ENCODE results near the gene PPP1R37. TPM values are rescaled to one million over a fixed set of nuclear protein-coding genes. Genes with fewer than 3 reads are reported as not detected.

PPP1R37 gene
- total RNA-seq, 1 experiment from 2014 or later, result 33.6 TPM

DNA sequence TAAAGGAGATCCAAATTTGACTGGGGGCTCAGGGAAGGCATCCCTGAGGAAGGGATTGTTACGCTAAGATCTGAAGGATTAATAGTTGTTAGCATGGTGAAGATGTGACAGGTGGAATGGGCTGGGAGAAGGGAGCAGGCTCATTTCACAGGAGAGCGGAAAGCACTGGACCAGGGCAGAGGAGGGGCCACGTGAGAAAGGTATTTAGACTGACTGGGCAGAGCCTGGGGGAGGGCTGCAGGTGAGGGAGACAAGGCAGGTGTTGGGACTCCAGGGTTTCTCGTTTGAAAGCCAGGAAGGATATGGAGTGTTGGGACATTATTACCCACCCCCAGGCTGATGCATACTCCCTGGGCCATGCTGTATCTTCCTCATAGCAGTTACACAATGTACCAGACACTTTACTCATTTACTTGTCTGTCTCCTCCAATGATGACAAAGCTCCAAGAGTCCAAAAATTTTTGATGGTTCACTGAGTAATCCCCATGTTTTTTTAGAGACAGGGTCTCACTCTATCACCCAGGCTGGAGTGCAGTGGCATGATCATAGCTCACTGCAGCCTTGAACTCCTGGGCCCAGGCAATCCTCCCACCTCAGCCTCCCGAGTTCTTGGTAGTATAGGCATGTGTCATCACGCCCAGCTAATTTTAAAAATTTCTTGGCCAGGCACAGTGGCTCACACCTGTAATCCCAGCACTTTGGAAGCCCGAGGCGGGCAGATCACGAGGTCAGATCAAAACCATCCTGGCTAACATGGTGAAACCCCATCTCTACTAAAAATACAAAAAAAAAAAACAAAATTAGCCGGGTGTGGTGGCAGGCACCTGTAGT, 82.8 kb downstream of the PPP1R37 start:
- Histone ChIP-seq H3K27ac (ENCODE audit: insufficient read length, low read depth, low read length) (no peak overlapping the region), H3K23ac (ENCODE audit: insufficient read length, low read depth, low read length) (no peak overlapping the region), H3K18ac (ENCODE audit: insufficient read length, low read depth, low read length) (no peak overlapping the region), H2AK5ac (ENCODE audit: insufficient read length, low read length) (no peak overlapping the region), H2AFZ (ENCODE audit: low read length) (no peak overlapping the region), H3K23me2 (ENCODE audit: insufficient read length, low read depth, low read length, poor library complexity, severe bottlenecking) (peaks cover 13% of the 10 kb centered on the region), H3K4me1 (ENCODE audit: insufficient read depth, low read length) (no peaks in the 10 kb centered on the region), H2BK15ac (ENCODE audit: low read depth, low read length) (no peak overlapping the region), H3K79me1 (ENCODE audit: insufficient read depth, low read depth, low read length, poor library complexity, severe bottlenecking) (no peaks in the 10 kb centered on the region), H2BK20ac (ENCODE audit: low read depth, low read length, poor library complexity, severe bottlenecking) (no peak overlapping the region), H2BK12ac (ENCODE audit: insufficient read length, low read depth, low read length) (no peak overlapping the region), H4K8ac (replicated peaks; ENCODE audit: insufficient read length, low read depth, low read length) (no peak overlapping the region), H2BK5ac (ENCODE audit: insufficient read length, low read length) (no peak overlapping the region), H3K56ac (ENCODE audit: insufficient read length, low read depth, low read length) (no peak overlapping the region), H4K91ac (ENCODE audit: insufficient read length, low read depth, low read length) (no peak overlapping the region), H3T11ph (ENCODE audit: low read length) (no peak overlapping the region), H4K20me1 (ENCODE audit: control insufficient read depth, insufficient read depth, insufficient read length) (no peaks in the 10 kb centered on the region), H3K79me2 (ENCODE audit: insufficient read depth, low read length) (no peaks in the 10 kb centered on the region; the same call in 1 of the 2 replicates), H3K9me3 (ENCODE audit: control insufficient read depth, low read depth, low read length) (no peaks in the 10 kb centered on the region), H3K4me2 (ENCODE audit: insufficient read depth, insufficient read length, low read length) (no peak overlapping the region), H2BK120ac (ENCODE audit: low read depth, low read length, poor library complexity, severe bottlenecking) (no peak overlapping the region), H3K14ac (ENCODE audit: insufficient read depth, low read length) (no peak overlapping the region), H3K27me3 (ENCODE audit: insufficient read depth, low read length) (no peaks in the 10 kb centered on the region), H4K5ac (ENCODE audit: insufficient read length, low read depth, low read length) (no peak overlapping the region), H3K4ac (ENCODE audit: low read depth, low read length) (no peak overlapping the region), H3K9ac (ENCODE audit: extremely low read depth, insufficient read length, low read length) (no peak overlapping the region)
- peaks cover 2% of the 10 kb centered on the region; the same call in 1 of the 2 replicates for H3K27me3 Mint-ChIP-seq (ENCODE audit: low read depth)
- TF ChIP-seq, protein P1, sequence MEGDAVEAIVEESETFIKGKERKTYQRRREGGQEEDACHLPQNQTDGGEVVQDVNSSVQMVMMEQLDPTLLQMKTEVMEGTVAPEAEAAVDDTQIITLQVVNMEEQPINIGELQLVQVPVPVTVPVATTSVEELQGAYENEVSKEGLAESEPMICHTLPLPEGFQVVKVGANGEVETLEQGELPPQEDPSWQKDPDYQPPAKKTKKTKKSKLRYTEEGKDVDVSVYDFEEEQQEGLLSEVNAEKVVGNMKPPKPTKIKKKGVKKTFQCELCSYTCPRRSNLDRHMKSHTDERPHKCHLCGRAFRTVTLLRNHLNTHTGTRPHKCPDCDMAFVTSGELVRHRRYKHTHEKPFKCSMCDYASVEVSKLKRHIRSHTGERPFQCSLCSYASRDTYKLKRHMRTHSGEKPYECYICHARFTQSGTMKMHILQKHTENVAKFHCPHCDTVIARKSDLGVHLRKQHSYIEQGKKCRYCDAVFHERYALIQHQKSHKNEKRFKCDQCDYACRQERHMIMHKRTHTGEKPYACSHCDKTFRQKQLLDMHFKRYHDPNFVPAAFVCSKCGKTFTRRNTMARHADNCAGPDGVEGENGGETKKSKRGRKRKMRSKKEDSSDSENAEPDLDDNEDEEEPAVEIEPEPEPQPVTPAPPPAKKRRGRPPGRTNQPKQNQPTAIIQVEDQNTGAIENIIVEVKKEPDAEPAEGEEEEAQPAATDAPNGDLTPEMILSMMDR (conservative IDR thresholded peaks at IDR 0.05), result no peak
- H3K9me3 Mint-ChIP-seq, result no peaks in the 10 kb centered on the region
- peak overlapping the region; percentile 16 to 20; a peak in 3 of 5 replicates for H3K4me3 Mint-ChIP-seq
- H3K4me1 Mint-ChIP-seq, result peaks cover 0 to 6% of the 10 kb centered on the region in 2 experiments; a peak in 2 of 4 replicates
- WGBS (ENCODE audit: extremely low coverage, insufficient read length, low lambda C conversion rate), result no CpG with 5 or more reads among the region's 10 CpGs
- DNase-seq, result no peak
- H3K27ac Mint-ChIP-seq, result peak overlapping the region in 1 of 3 experiments; percentile 45; a peak in 2 of 7 replicates
- no peaks in the 10 kb centered on the region; a peak in 1 of 7 replicates for H3K36me3 Mint-ChIP-seq (ENCODE audit: insufficient read depth in 1 of 3, low read depth in 3 of 3)

Measured in H9 (cell line).